Astrocyte of the spinal cord (primary cell): ENCODE results near the gene SPTBN5.

Source experiments
- DNase-seq: peaks from one replicate; pipeline ENCODE4 v3.0.0; 2011; ENCODE audit warnings: low read depth, low spot score
- H3K4me3 ChIP-seq: 2 replicates; pipeline ENCODE4 v1.5.1; 2011; ENCODE audit warnings: low read depth, mild to moderate bottlenecking, low read length, moderate library complexity
- in situ Hi-C: cut with HindIII; loops from 2 replicates; pipeline ENCODE4 v1.10.0; 2017; ENCODE audit warnings: low sequenced_read_pairs
- TF ChIP-seq, protein P1 (sequence below): IDR thresholded peaks from 2 replicates; pipeline ENCODE4 v1.5.1; 2012; ENCODE audit warnings: low read depth, mild to moderate bottlenecking, low read length, inconsistent platforms

SPTBN5 gene

DNA sequence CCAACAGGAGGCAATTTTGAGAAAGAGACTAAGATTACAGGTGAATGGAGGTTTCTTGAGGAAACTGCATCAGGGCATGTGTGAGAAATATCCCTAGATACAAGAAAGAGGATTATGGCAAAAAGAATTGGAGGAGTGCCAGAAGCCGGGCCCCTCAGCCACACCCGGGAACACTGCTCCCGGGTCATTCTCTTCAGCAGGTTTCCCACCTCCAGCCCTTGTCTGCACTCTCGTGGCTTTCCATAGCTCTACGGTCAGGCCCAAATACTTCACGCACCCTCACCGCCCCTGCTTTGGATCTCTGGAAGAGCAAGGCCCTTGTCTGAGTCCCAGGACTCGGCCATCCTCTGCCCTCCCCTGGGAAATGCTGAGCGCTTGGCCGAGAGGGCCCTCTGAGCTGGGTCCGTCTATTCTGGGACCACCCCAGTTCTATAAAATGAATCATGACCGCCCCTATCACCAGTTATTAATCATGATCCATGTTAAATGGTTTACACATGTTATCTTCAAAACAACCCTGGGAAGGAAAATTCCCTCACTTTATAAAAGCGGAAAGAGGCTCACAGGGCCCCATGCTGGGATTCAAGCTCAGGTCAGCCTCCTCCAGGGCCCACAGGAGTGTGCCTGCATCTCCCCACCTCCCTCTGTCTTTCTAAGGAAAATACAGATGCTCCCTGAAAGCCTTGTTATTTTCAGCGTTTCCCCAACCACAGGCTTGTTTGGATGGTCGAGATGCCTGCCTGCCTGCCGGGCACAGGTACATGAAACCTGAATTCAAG, 38.8 kb upstream of the SPTBN5 start:
- in situ Hi-C loops: no loop called here
- H3K4me3 ChIP-seq: no peak overlapping the region
- TF ChIP-seq, protein P1, sequence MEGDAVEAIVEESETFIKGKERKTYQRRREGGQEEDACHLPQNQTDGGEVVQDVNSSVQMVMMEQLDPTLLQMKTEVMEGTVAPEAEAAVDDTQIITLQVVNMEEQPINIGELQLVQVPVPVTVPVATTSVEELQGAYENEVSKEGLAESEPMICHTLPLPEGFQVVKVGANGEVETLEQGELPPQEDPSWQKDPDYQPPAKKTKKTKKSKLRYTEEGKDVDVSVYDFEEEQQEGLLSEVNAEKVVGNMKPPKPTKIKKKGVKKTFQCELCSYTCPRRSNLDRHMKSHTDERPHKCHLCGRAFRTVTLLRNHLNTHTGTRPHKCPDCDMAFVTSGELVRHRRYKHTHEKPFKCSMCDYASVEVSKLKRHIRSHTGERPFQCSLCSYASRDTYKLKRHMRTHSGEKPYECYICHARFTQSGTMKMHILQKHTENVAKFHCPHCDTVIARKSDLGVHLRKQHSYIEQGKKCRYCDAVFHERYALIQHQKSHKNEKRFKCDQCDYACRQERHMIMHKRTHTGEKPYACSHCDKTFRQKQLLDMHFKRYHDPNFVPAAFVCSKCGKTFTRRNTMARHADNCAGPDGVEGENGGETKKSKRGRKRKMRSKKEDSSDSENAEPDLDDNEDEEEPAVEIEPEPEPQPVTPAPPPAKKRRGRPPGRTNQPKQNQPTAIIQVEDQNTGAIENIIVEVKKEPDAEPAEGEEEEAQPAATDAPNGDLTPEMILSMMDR: no peak
- DNase-seq: no peak

DNA sequence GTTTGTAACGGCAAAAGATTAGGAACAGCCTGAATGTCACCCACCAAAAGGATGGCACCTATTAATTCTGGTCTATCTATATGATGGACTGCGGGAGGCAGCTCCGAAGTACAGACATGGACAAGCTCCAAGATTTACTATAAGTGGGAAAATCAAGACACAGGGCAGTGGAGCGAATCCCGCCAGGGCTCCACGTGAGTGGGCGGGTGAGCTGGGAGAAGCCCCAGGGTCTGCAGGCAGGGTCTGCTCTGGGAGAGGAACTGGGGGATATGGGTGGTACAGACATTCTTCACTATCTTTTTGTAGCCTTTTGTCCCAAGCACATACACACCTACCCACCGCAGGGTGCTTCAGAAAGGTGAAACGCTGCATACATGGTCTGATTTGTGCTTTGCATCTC, 38.2 kb upstream of the SPTBN5 start:
- no peak overlapping the region for H3K4me3 ChIP-seq
- TF ChIP-seq, protein P1: no peak
- in situ Hi-C loops: no loop called here
- DNase-seq: no peak

DNA sequence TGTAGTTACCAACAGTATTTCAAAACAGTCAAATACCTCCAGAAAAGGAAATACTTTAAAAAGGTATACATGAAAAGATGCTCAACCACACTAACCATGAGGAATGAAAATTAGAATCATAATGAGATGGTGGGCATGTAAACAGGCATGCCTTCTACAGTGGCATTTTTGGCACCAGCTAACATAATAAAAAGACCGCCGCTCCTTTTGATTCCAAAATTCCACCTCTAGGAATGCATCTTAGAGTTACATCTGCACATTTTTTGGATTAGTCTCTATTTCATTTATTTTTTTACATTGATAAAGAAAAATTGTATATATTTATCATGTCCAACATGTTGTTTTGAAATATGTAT, 37.0 kb upstream of the SPTBN5 start:
- TF ChIP-seq, protein P1: no peak
- DNase-seq: no peak
- in situ Hi-C loops: no loop called here
- no peak overlapping the region for H3K4me3 ChIP-seq

DNA sequence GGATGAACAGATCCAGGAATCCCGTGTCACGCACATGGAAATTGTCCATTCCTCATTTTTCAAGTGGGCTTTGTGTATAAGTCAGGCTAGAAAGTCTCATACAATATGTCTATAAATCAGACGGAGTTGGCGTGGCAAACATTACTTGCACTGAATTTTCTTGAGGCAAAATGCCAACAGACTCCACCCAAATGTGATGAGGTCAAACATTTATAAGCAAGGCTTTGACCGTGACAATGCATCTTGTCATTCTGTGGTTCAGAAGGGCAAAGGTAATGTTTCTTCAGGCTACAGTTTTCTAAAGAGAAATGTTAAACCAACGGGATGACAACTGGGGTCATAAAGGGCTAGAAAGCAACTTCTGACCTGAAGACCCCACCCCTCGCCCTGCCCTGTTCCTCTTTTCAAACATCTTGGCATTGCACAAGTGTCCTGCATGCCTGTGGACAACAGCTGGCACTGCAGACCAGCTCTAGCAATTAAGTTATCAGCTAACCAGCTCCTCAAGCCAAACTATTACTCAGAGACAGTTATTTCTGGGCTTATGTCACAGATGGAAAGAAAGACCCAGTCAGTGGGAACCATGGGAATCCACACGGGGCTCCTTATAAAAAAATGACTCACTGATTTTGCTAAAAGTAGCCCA, 36.5 kb upstream of the SPTBN5 start:
- in situ Hi-C loops: no loop called here
- TF ChIP-seq, protein P1: peak; percentile 42
- peak; percentile 95 for DNase-seq
- no peak overlapping the region for H3K4me3 ChIP-seq

DNA sequence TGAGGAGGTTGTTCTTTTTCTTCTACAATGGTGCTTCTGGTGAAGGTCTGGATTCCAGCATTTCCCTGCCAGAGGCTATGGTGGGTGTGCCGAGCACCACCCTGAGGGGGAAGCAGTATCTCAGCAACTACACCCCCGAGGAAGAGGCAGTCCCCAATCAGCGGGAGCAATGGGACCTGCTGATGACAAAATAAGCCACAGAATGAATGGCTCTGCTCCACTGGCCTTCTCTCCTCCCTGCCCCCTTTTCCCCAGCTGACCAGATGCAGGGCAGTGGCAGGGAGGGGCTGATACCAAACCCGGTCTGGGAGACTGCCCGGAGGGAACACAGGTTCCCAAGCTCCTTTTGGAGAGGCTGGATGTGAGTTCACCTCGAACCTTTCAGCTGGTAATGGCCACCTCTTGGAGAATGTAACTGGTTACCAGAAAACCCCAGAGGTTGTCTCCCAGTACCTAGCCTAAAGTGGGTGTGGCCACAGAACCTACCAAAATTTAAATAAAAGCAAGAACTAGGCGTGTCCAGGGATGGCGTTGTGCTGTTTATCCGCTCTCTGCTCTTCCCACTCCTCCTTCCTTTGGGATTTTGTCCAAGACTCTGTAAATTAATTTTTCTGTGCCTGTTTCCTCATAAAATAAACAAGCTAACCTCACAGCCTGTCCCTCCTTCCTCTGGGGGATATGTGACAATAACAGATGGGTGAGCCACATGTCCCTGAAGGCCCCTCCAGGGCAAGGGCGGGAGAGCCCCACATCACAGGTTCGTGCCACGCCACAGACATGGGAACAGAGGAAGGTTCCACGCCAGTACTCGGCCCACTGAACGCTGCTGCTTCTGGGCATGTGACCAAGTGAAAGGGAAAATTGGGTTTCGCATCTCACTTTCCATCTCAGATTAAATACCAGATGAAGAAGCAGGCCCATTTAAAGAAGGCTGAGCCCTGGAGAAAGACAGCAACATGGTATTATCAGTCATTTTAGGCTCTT, 35.1 kb upstream of the SPTBN5 start:
- TF ChIP-seq, protein P1: no peak
- H3K4me3 ChIP-seq: no peak overlapping the region
- in situ Hi-C loops: no loop called here
- no peak for DNase-seq

DNA sequence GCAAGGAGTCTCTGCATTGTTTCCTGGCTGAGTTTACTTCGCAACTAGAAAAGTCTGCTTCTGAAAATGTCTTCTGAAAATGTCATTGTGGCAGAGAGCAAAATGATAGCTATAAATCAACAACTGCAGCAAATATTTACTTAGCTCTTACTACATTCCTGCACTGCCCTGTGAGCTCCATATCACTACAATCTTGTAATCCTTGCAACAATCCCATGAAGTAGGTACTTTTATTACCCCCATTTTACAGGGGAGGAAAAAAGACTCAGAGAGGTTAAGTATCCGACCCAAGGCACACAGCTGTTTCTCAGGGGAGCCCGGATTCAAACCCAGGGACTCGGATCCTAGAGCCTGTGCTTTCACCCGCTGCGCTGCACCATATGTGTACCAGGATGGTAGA, 34.2 kb upstream of the SPTBN5 start:
- in situ Hi-C loops: no loop called here
- H3K4me3 ChIP-seq: no peak overlapping the region
- TF ChIP-seq, protein P1: no peak
- DNase-seq: no peak
